ENCODE results near the gene KLK1.

Gene KLK1

GRCh38 chr19:50832666-50833065 is 9.1 kb upstream of the KLK1 start:
- DNase-seq (ENCODE audit: low read depth): no peak
- H3K4me3 ChIP-seq (ENCODE audit: low read depth, low read length): no peak overlapping the region
- TF ChIP-seq CTCF (IDR thresholded peaks at IDR 0.05; ENCODE audit: control insufficient read depth, extremely low read depth, insufficient read depth): no peak

DNA sequence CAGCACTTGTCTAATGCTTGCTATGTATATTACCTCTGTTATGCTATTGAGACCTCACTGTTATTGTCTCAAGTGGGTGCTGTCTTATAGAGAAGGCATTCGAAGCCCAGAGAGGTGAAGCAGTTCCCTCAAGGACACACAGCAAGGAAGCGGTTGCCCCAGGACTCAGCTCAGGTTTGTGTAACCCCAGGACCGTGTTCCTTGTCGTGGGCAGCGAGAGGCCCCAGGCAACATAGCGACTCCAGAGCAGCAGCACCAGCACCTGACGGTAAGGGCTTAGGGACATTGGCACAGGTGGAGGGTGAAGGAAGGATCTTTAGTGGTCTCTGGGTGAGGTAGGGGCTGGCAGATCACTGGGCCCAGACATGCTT is 7.4 kb upstream of the KLK1 start:
- no peak for TF ChIP-seq CTCF (IDR thresholded peaks at IDR 0.05; ENCODE audit: control insufficient read depth, extremely low read depth, insufficient read depth)
- H3K4me3 ChIP-seq (ENCODE audit: low read depth, low read length): no peak overlapping the region
- DNase-seq (ENCODE audit: low read depth): no peak

DNA sequence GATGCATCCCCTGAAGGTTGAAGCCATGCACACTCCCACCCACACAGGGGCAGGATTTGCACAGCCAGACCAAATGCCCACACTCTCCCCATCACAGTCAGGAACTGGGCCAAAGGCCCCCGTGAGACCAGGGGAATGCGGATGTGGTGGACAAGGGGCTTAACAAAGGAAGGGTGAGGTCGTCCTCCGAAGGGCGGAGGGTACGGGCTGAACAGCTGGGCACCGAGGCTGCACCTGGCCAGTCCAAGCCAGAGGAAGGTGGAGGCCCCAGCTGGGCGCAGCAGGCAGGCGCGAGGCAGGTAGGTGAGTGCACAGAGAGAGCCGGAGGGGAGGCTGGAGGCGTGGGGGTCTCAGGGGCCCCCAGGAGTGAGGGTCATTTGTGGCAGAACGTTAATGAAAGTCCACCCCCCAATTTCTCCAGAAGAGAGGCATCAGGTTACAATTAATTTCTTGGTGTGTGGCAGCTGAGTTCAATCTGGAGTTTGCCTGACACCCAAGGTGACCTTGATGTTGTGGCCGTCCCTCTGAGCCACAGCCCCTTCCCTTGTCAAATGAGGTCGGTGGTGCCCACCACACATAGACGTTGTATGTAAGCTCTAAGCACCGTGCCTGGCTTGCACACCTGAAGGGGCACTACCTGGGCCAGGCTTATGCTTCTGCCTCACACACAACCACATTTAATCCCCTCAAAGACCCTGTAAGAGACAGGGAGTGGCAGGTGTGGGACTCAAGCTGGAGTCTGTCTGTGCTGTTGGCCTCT is 6.9 kb upstream of the KLK1 start:
- no peak for TF ChIP-seq CTCF (IDR thresholded peaks at IDR 0.05; ENCODE audit: control insufficient read depth, extremely low read depth, insufficient read depth)
- no peak for DNase-seq (ENCODE audit: low read depth)
- no peak overlapping the region for H3K4me3 ChIP-seq (ENCODE audit: low read depth, low read length)

DNA sequence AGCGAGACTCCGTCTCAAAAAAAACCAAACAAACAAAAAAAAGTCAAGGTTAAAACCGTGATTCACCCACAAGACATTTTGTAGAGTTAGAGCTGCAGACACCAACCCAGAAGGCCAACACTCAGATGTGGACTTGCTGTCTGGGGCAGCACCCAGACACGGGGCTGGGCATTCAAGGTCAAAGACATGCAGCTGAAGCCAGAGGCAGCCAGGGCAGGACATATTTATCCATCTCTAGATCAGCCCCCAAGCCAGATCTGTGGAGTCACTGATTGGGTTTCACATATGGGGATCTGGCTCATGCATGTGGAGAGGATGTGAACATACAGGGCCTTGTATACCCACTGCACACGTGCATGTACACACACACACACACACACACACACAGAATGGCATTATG is 6.2 kb upstream of the KLK1 start:
- H3K4me3 ChIP-seq (ENCODE audit: low read depth, low read length): no peak overlapping the region
- no peak for DNase-seq (ENCODE audit: low read depth)
- TF ChIP-seq CTCF (IDR thresholded peaks at IDR 0.05; ENCODE audit: control insufficient read depth, extremely low read depth, insufficient read depth): no peak

- TF ChIP-seq CTCF (IDR thresholded peaks at IDR 0.05; ENCODE audit: control insufficient read depth, extremely low read depth, insufficient read depth): no peak
- no peak for DNase-seq (ENCODE audit: low read depth)
- H3K4me3 ChIP-seq (ENCODE audit: low read depth, low read length): no peak overlapping the region
Measured at GRCh38 chr19:50827476-50827875, 3.9 kb upstream of the KLK1 start.

- no peak overlapping the region for H3K4me3 ChIP-seq (ENCODE audit: low read depth, low read length)
- no peak for DNase-seq (ENCODE audit: low read depth)
- no peak for TF ChIP-seq CTCF (IDR thresholded peaks at IDR 0.05; ENCODE audit: control insufficient read depth, extremely low read depth, insufficient read depth)
Measured at GRCh38 chr19:50826492-50827240, 3.1 kb upstream of the KLK1 start.
